ENCODE results near the gene MMD2.
"Not testable (repeated sequence)": the region's sequence is repeated elsewhere in the genome, so short reads cannot be mapped to it uniquely, and the experiment has no call there.

MMD2 gene

GRCh38 chr7:4958477-4959301 lies at the start of gene MMD2:
MMD2 (minus strand) TSS chr7:4959187; CDS start chr7:4959017, 170 bp downstream.
- no peak for DNase-seq (ENCODE audit: low read depth)

- no peak for DNase-seq (ENCODE audit: low read depth)
These were observed 46.1 kb upstream of the MMD2 start for GRCh38 chr7:5005066-5005465.

GRCh38 chr7:5001911-5002310 lies 42.9 kb upstream of the MMD2 start:
- DNase-seq (ENCODE audit: low read depth): no peak

GRCh38 chr7:5001003-5001402 lies 42.0 kb upstream of the MMD2 start:
- DNase-seq (ENCODE audit: low read depth): no peak

GRCh38 chr7:4999369-4999950 lies 40.5 kb upstream of the MMD2 start:
- DNase-seq (ENCODE audit: low read depth): no peak

- DNase-seq (ENCODE audit: low read depth): no peak
These were observed 39.9 kb upstream of the MMD2 start for GRCh38 chr7:4998910-4999309.

- no peak for DNase-seq (ENCODE audit: low read depth)
These were observed 39.3 kb upstream of the MMD2 start for GRCh38 chr7:4998244-4998643.

GRCh38 chr7:4996696-4997222 lies 37.8 kb upstream of the MMD2 start:
- no peak for DNase-seq (ENCODE audit: low read depth)

GRCh38 chr7:4995429-4995969 lies 36.5 kb upstream of the MMD2 start:
- no peak for DNase-seq (ENCODE audit: low read depth)

- no peak for DNase-seq (ENCODE audit: low read depth)
These were observed 34.5 kb upstream of the MMD2 start for GRCh38 chr7:4993471-4993870.

- DNase-seq (ENCODE audit: low read depth): not testable (repeated sequence)
These were observed 23.8 kb upstream of the MMD2 start for GRCh38 chr7:4982741-4983140.

GRCh38 chr7:4981295-4981890 lies 22.4 kb upstream of the MMD2 start:
- not testable (repeated sequence) for DNase-seq (ENCODE audit: low read depth)

- not testable (repeated sequence) for DNase-seq (ENCODE audit: low read depth)
These were observed 16.6 kb upstream of the MMD2 start for GRCh38 chr7:4975626-4976025.

- DNase-seq (ENCODE audit: low read depth): peak; percentile 91
These were observed 14.8 kb upstream of the MMD2 start for GRCh38 chr7:4973728-4974198.

GRCh38 chr7:4972446-4972845 lies 13.5 kb upstream of the MMD2 start:
- DNase-seq (ENCODE audit: low read depth): not testable (repeated sequence)

- DNase-seq (ENCODE audit: low read depth): no peak
These were observed 6.5 kb upstream of the MMD2 start for GRCh38 chr7:4965295-4966022.

GRCh38 chr7:4964506-4964905 lies 5.5 kb upstream of the MMD2 start:
- no peak for DNase-seq (ENCODE audit: low read depth)

- no peak for DNase-seq (ENCODE audit: low read depth)
These were observed 4.1 kb upstream of the MMD2 start for GRCh38 chr7:4962872-4963775.

GRCh38 chr7:4960363-4960762 lies 1.4 kb upstream of the MMD2 start:
- DNase-seq (ENCODE audit: low read depth): no peak

GRCh38 chr7:4959893-4960292 lies 906 bp upstream of the MMD2 start:
- DNase-seq (ENCODE audit: low read depth): no peak

- no peak for DNase-seq (ENCODE audit: low read depth)
These were observed 319 bp upstream of the MMD2 start for GRCh38 chr7:4959306-4959705.
